GM23248 (cell line): ENCODE results near the gene CDK5. TPM values are rescaled to one million over a fixed set of nuclear protein-coding genes. Genes with fewer than 3 reads are reported as not detected.

Experiments
- DNase-seq: peaks from one replicate; pipeline ENCODE4 v3.0.0-alpha.2; 2015
- H2AFZ ChIP-seq: fragments of 200-600 bp; sonication (generic); 2 replicates; pipeline ENCODE4 v1.6.1; 2016; ENCODE audit warnings: antibody characterized with exemption
- H3F3A ChIP-seq: fragments of 200-600 bp; sonication (generic); 2 replicates; pipeline ENCODE4 v1.6.1; 2016; ENCODE audit warnings: mild to moderate bottlenecking, antibody characterized with exemption, mixed run types; ENCODE audit not compliant: insufficient read depth
- H3K27ac ChIP-seq: fragments of 200-600 bp; sonication (generic); 2 replicates; pipeline ENCODE4 v1.5.1; 2016; ENCODE audit warnings: mild to moderate bottlenecking
- H3K27me3 ChIP-seq: fragments of 200-600 bp; sonication (generic); replicated peaks from 2 replicates; pipeline ENCODE4 v1.6.1; 2016; ENCODE audit warnings: mild to moderate bottlenecking; ENCODE audit not compliant: insufficient read depth
- H3K36me3 ChIP-seq: fragments of 200-600 bp; sonication (generic); 2 replicates; pipeline ENCODE4 v1.6.1; 2016; ENCODE audit warnings: low read depth, mild to moderate bottlenecking
- H3K4me1 ChIP-seq: fragments of 200-600 bp; sonication (generic); 2 replicates; pipeline ENCODE4 v1.6.1; 2016; ENCODE audit warnings: mild to moderate bottlenecking; ENCODE audit not compliant: insufficient read depth
- H3K4me2 ChIP-seq: fragments of 200-600 bp; sonication (generic); one replicate; pipeline ENCODE4 v1.6.1; 2016; ENCODE audit warnings: mild to moderate bottlenecking; ENCODE audit not compliant: unreplicated experiment
- H3K4me3 ChIP-seq: fragments of 200-600 bp; sonication (generic); 2 replicates; pipeline ENCODE4 v1.5.1; 2016; ENCODE audit warnings: mild to moderate bottlenecking
- H3K79me2 ChIP-seq: fragments of 200-600 bp; sonication (generic); 2 replicates; pipeline ENCODE4 v1.6.1; 2016; ENCODE audit warnings: mild to moderate bottlenecking; ENCODE audit not compliant: insufficient read depth
- H3K9ac ChIP-seq: fragments of 200-600 bp; sonication (generic); 2 replicates; pipeline ENCODE4 v1.6.1; 2016; ENCODE audit warnings: mild to moderate bottlenecking
- H3K9me2 ChIP-seq: fragments of 200-600 bp; sonication (generic); 2 replicates; pipeline ENCODE4 v1.6.1; 2016; ENCODE audit warnings: mixed run types, mild to moderate bottlenecking, moderate library complexity; ENCODE audit not compliant: insufficient read depth
- H3K9me3 ChIP-seq: fragments of 200-600 bp; sonication (generic); one replicate; pipeline ENCODE4 v1.6.1; 2017; ENCODE audit warnings: low read depth
- H4K20me1 ChIP-seq: fragments of 200-600 bp; sonication (generic); 2 replicates; pipeline ENCODE4 v1.6.0; 2016; ENCODE audit not compliant: insufficient read depth
- EZH2 ChIP-seq: fragments of 200-600 bp; sonication (generic); IDR thresholded peaks from 2 replicates; pipeline ENCODE4 v1.6.1; 2018; ENCODE audit warnings: antibody characterized with exemption, mild to moderate bottlenecking; ENCODE audit not compliant: insufficient read depth, poor library complexity, severe bottlenecking
- EZH2phosphoT487 ChIP-seq: fragments of 200-600 bp; sonication (generic); IDR thresholded peaks from 2 replicates; pipeline ENCODE4 v1.6.1; 2018; ENCODE audit warnings: antibody characterized with exemption, moderate library complexity, mild to moderate bottlenecking, low read depth; ENCODE audit not compliant: insufficient read depth
- WGBS, 2 experiments: methylation state at CpG; one replicate each; pipeline ENCODE4 v1.1.6; 2015 to 2017; ENCODE audit warnings: low lambda C conversion rate in 2 of 2, low coverage in 1 of 2; ENCODE audit errors: missing lambda C conversion rate in 2 of 2; 5-methylcytosine and 5-hydroxymethylcytosine counted together
- in situ Hi-C: fragments of 300-500 bp; cut with MboI; formaldehyde crosslinking; loops from 2 replicates; pipeline ENCODE4 v1.15.0; 2020
- polyA plus RNA-seq: library from polyadenylated mRNA; unstranded; fragments of >200 nt; fragmentation: Nextera tagmentation; extraction: Ambion mirVana; gene quantifications from 2 replicates; pipeline ENCODE4 v1.2.1, GENCODE V29; 2016
- total RNA-seq: library from RNA; depleted of rRNA; stranded (reverse); fragments of >200 nt; shearing (Covaris generic); gene quantifications from 2 replicates; pipeline ENCODE4 v1.2.3, GENCODE V29; 2014

CDK5 gene
- total and polyA plus RNA-seq, 2 experiments from 2014 or later: 27.6 to 27.7 TPM

GRCh38 chr7:151088019-151088855 is 30.5 kb upstream of the CDK5 start:
- peak overlapping the region; percentile 57 for H2AFZ ChIP-seq
- no peaks in the 10 kb centered on the region for H3K27me3 ChIP-seq
- H3K27ac ChIP-seq: peak overlapping the region; percentile 95
- 5 to 9% methylated on average over 16 of the region's 16 CpGs for WGBS, 2 experiments
- H3K9ac ChIP-seq: peak overlapping the region; percentile 92
- H3K79me2 ChIP-seq: peaks cover 63% of the 10 kb centered on the region
- peaks cover 37% of the 10 kb centered on the region for H3F3A ChIP-seq
- H3K9me3 ChIP-seq: no peaks in the 10 kb centered on the region
- H3K9me2 ChIP-seq: no peaks in the 10 kb centered on the region
- peak; percentile 75 for DNase-seq
- TF ChIP-seq EZH2phosphoT487 (no peak), EZH2 (no peak)
- peak overlapping the region; percentile 87 for H3K4me3 ChIP-seq
- H3K4me1 ChIP-seq: peaks cover 23% of the 10 kb centered on the region
- no peaks in the 10 kb centered on the region for H3K36me3 ChIP-seq
- peak overlapping the region; percentile 94 for H3K4me2 ChIP-seq
- no peaks in the 10 kb centered on the region; the same call in 1 of the 2 replicates for H4K20me1 ChIP-seq
- in situ Hi-C loops: no loop called here

GRCh38 chr7:151087245-151088018 is 29.7 kb upstream of the CDK5 start:
- Histone ChIP-seq H4K20me1 (no peaks in the 10 kb centered on the region; the same call in 1 of the 2 replicates), H3K9ac (peak overlapping the region; percentile 92), H3K4me1 (peaks cover 23% of the 10 kb centered on the region), H3K79me2 (peaks cover 61% of the 10 kb centered on the region), H3K36me3 (no peaks in the 10 kb centered on the region), H3K9me2 (no peaks in the 10 kb centered on the region), H3K27me3 (no peaks in the 10 kb centered on the region), H2AFZ (peak overlapping the region; percentile 49), H3K4me3 (peak overlapping the region; percentile 87), H3K9me3 (no peaks in the 10 kb centered on the region), H3F3A (peaks cover 37% of the 10 kb centered on the region), H3K27ac (peak overlapping the region; percentile 95), H3K4me2 (peak overlapping the region; percentile 94)
- no peak for TF ChIP-seq EZH2
- no peak for TF ChIP-seq EZH2phosphoT487
- peak; percentile 84 for DNase-seq
- 0 to 1% methylated on average over 51 to 53 of the region's 70 CpGs for WGBS, 2 experiments
- in situ Hi-C loops: no loop called here

- Histone ChIP-seq H3K4me1 (peaks cover 29% of the 10 kb centered on the region), H3K27me3 (no peaks in the 10 kb centered on the region), H3K27ac (peak overlapping the region; percentile 95), H3K9me3 (no peaks in the 10 kb centered on the region), H3K36me3 (no peaks in the 10 kb centered on the region), H3K79me2 (peaks cover 61% of the 10 kb centered on the region), H2AFZ (peak overlapping the region; percentile 49), H3K9me2 (no peaks in the 10 kb centered on the region), H3K9ac (peak overlapping the region; percentile 92), H3K4me3 (peak overlapping the region; percentile 87), H3F3A (peaks cover 37% of the 10 kb centered on the region), H4K20me1 (no peaks in the 10 kb centered on the region), H3K4me2 (peak overlapping the region; percentile 94)
- TF ChIP-seq EZH2 (no peak), EZH2phosphoT487 (no peak)
- in situ Hi-C loops: no loop called here
- DNase-seq: peak; percentile 76
- 0 to 1% methylated on average over 32 to 35 of the region's 56 CpGs for WGBS, 2 experiments
Measured at GRCh38 chr7:151086802-151087244, 29.1 kb upstream of the CDK5 start.

DNA sequence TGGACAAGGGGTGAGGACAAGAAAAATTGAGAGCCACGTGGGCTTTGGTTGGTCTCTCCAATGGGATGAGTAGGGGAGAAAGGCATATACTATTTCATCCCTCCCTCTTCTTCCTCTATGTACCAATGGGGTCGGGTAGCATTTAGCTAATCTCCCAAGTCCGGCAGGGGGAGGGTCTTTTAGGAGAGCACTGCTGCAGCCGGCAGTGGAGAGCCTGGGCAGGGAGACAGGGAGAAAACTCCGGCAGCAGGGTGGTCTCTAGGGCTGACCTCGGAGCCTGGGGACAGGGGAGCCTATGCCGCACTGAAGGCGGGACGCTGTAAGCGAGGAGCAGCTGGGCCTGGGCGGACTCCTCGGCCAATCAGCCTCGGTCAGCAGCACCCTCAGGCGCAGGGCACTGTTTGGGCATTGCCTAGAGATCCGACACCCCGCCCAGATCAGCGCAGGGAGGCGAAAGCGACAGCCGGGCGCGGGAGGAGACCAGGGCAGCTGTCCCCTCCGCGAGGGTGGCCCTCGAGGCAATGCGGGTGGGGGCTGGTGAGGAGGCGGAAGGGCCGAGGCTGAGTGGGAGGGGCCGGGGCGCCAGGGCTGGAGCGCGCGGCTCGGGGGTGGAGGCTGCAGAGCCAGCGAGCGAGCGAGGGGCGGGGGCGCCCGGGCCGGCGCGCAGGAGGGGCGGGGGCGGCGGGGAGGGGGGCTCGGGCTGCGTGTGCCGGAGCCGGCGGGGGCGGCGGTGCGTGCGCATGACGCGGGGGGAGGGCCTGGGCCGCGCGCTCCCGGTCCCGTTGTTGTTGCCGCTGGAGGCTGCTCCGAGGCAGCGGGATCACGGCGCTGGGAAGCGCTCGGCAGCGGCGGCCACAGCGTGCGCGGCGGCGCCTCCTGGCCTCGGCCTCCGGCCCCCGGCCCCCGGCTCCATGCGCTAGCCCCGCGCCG is 28.3 kb upstream of the CDK5 start, which contains the start of gene AGAP3:
Gene AGAP3 (plus strand): TSS at position 785 of the 930 bp plus-strand sequence. CDS start 267 bp downstream, outside the sequence.
- Histone ChIP-seq H3K27ac (peak within 1 kb of the TSS; percentile 95), H3K4me2 (peak within 1 kb of the TSS; percentile 94), H3K4me3 (peak within 1 kb of the TSS; percentile 87), H3K9me2 (no peaks in the 10 kb centered on the region), H2AFZ (peak within 1 kb of the TSS; percentile 78), H3K9ac (peak within 1 kb of the TSS; percentile 92), H3K36me3 (no peaks in the 10 kb centered on the region), H3F3A (peaks cover 37% of the 10 kb centered on the region), H3K27me3 (no peaks in the 10 kb centered on the region), H3K79me2 (peaks cover 56% of the 10 kb centered on the region), H4K20me1 (no peaks in the 10 kb centered on the region), H3K4me1 (peaks cover 33% of the 10 kb centered on the region), H3K9me3 (no peaks in the 10 kb centered on the region)
- TF ChIP-seq EZH2phosphoT487 (no peak), EZH2 (no peak)
- DNase-seq: peak; percentile 84
- 2 to 3% methylated on average over 30 to 80 of the region's 84 CpGs for WGBS, 2 experiments
- in situ Hi-C loops: no loop called here
